Measurements from ENCODE around the gene KRTAP10-7.

- TF ChIP-seq CTCF (IDR thresholded peaks at IDR 0.05), result no peak
- TF ChIP-seq POLR2A (IDR thresholded peaks at IDR 0.05), result no peak
These were observed 14.6 kb downstream of the KRTAP10-7 start for GRCh38 chr21:44614961-44615391.
